Calu3 (cell line): ENCODE results near the gene TREM2. TPM values are rescaled to one million over a fixed set of nuclear protein-coding genes. Genes with fewer than 3 reads are reported as not detected.
"Not testable (repeated sequence)": the region's sequence is repeated elsewhere in the genome, so short reads cannot be mapped to it uniquely, and the experiment has no call there.

ENCODE experiments used
- BruUV-seq: library from RNA; stranded (reverse); fragments of 400-500 nt; replicated peaks from 2 replicates; lab custom pipeline; 2021; lab: Mats Ljungman, UMichigan
- CTCF ChIA-PET: fragments of 300-600 bp; sonication (Branson Sonifier 250); formaldehyde crosslinking; loops from one replicate; lab custom pipeline; 2022; ENCODE audit warnings: antibody characterized with exemption; lab: Charles Lee
- DNase-seq: peaks from one replicate; pipeline ENCODE4 v3.0.0; 2022
- H3K27ac Mint-ChIP-seq: one replicate; pipeline ENCODE4 v1.8.0; 2022; ENCODE audit warnings: mixed read lengths; ENCODE audit not compliant: unreplicated experiment
- H3K27me3 Mint-ChIP-seq: one replicate; pipeline ENCODE4 v1.8.0; 2022; ENCODE audit warnings: mixed read lengths; ENCODE audit not compliant: unreplicated experiment
- H3K36me3 Mint-ChIP-seq: one replicate; pipeline ENCODE4 v1.8.0; 2022; ENCODE audit warnings: mild to moderate bottlenecking, moderate library complexity, mixed read lengths; ENCODE audit not compliant: insufficient read depth, unreplicated experiment
- H3K4me1 Mint-ChIP-seq: one replicate; pipeline ENCODE4 v1.8.0; 2022; ENCODE audit warnings: mild to moderate bottlenecking, low read depth, mixed read lengths; ENCODE audit not compliant: unreplicated experiment
- H3K4me3 Mint-ChIP-seq: one replicate; pipeline ENCODE4 v1.8.0; 2022; ENCODE audit warnings: mild to moderate bottlenecking, low read depth, moderate library complexity, mixed read lengths; ENCODE audit not compliant: unreplicated experiment
- H3K9me3 Mint-ChIP-seq: one replicate; pipeline ENCODE4 v1.8.0; 2022; ENCODE audit warnings: low read depth, mixed read lengths; ENCODE audit not compliant: unreplicated experiment
- CTCF ChIP-seq: fragments of 200-600 bp; IDR thresholded peaks from one replicate; pipeline ENCODE4 v1.8.0; 2022; ENCODE audit warnings: antibody characterized with exemption; ENCODE audit not compliant: unreplicated experiment
- intact Hi-C: fragments of 100-400 bp; cut with micrococcal nuclease; formaldehyde crosslinking; loops from one replicate; pipeline ENCODE4 v1.10.0; 2022; ENCODE audit not compliant: unreplicated experiment
- total RNA-seq: library from RNA; stranded (reverse); gene quantifications from 2 replicates; pipeline ENCODE4 v1.2.3, GENCODE V29; 2022

TREM2 gene
- total RNA-seq, 1 experiment from 2014 or later = not detected

GRCh38 chr6:41122918-41123317 is 40.0 kb downstream of the TREM2 start:
- Mint-ChIP-seq H3K27ac (no peak overlapping the region), H3K27me3 (no peaks in the 10 kb centered on the region), H3K4me1 (no peaks in the 10 kb centered on the region), H3K36me3 (no peaks in the 10 kb centered on the region), H3K4me3 (no peak overlapping the region), H3K9me3 (no peaks in the 10 kb centered on the region)
- intact Hi-C loops = no loop called here
- no peak for TF ChIP-seq CTCF
- DNase-seq = no peak
- CTCF ChIA-PET = no interaction called here
- no TSS peak for BruUV-seq

- no peak for TF ChIP-seq CTCF
- no peaks in the 10 kb centered on the region for H3K36me3 Mint-ChIP-seq
- no peaks in the 10 kb centered on the region for H3K4me1 Mint-ChIP-seq
- DNase-seq = no peak
- CTCF ChIA-PET = no interaction called here
- H3K4me3 Mint-ChIP-seq = no peak overlapping the region
- BruUV-seq = no TSS peak
- intact Hi-C loops = no loop called here
- H3K27ac Mint-ChIP-seq = no peak overlapping the region
- H3K9me3 Mint-ChIP-seq = no peaks in the 10 kb centered on the region
- no peaks in the 10 kb centered on the region for H3K27me3 Mint-ChIP-seq
These were observed 40.5 kb downstream of the TREM2 start for GRCh38 chr6:41122373-41122772.

- Mint-ChIP-seq H3K4me1 (no peaks in the 10 kb centered on the region), H3K9me3 (no peaks in the 10 kb centered on the region), H3K27me3 (no peaks in the 10 kb centered on the region), H3K4me3 (no peak overlapping the region), H3K36me3 (no peaks in the 10 kb centered on the region), H3K27ac (no peak overlapping the region)
- no peak for DNase-seq
- CTCF ChIA-PET = no interaction called here
- intact Hi-C loops = no loop called here
- BruUV-seq = no TSS peak
- TF ChIP-seq CTCF = no peak
These were observed 42.9 kb downstream of the TREM2 start for GRCh38 chr6:41120058-41120457.

GRCh38 chr6:41119508-41119907 is 43.4 kb downstream of the TREM2 start:
- no TSS peak for BruUV-seq
- CTCF ChIA-PET = no interaction called here

GRCh38 chr6:41115027-41115426 is 47.9 kb downstream of the TREM2 start:
- H3K9me3 Mint-ChIP-seq, H3K27me3 Mint-ChIP-seq, DNase-seq, H3K36me3 Mint-ChIP-seq, H3K4me1 Mint-ChIP-seq, intact Hi-C loops, CTCF ChIA-PET, H3K27ac Mint-ChIP-seq, BruUV-seq, H3K4me3 Mint-ChIP-seq: not testable (repeated sequence)

More at GRCh38 chr6:41119508-41119907, 43.4 kb downstream of the TREM2 start:
- Mint-ChIP-seq H3K36me3 (no peaks in the 10 kb centered on the region), H3K4me1 (no peaks in the 10 kb centered on the region), H3K27ac (no peak overlapping the region), H3K4me3 (no peak overlapping the region), H3K9me3 (no peaks in the 10 kb centered on the region), H3K27me3 (no peaks in the 10 kb centered on the region)
- intact Hi-C loops = no loop called here
- no peak for TF ChIP-seq CTCF
- no peak for DNase-seq
